Left cardiac atrium (tissue), 4 donors: ENCODE results near the gene S100A11. TPM values are rescaled to one million over a fixed set of nuclear protein-coding genes. Genes with fewer than 3 reads are reported as not detected.

Experiments used
- ATAC-seq, 2 donors: fragments of 200-7000 bp; cut with Tn5 transposase; one replicate each; pipeline ENCODE4 v1.9.1; 2020; ENCODE audit warnings: mild to moderate bottlenecking in 2 of 2, moderate library complexity in 2 of 2
- DNase-seq: peaks from one replicate; pipeline ENCODE4 v3.0.0-alpha.2; 2020
- intact Hi-C, 2 donors: fragments of 100-400 bp; cut with DNase I; formaldehyde crosslinking; loops; one replicate each; pipeline versions ENCODE4 v1.14.1 to v1.15.1; 2022 to 2023
- total RNA-seq, 2 donors: library from RNA; stranded (reverse); fragmentation: NEBNext Ultra II Directional; extraction: Animal tissue kit (Norgen Biotek cat#: 25700); gene quantifications; one replicate each; pipeline ENCODE4 v1.2.1, GENCODE V29; 2021
- donor health status: DM: no; HTN: yes; CAD: no.
- donor health status: DM: no; HTN: yes; CAD: no; lungs with severe emphysema.
- donor health status: DM: yes; HTN: yes; CAD: no.
- donor health status: Dilated cardiomyopathy.

Gene S100A11
- total RNA-seq, 2 donors from 2014 or later, result 178 to 195 TPM

- no peak for DNase-seq
- no peak for ATAC-seq
- intact Hi-C loops, result no loop called here
Measured at GRCh38 chr1:151990856-151991198, 46.0 kb downstream of the S100A11 start.

- ATAC-seq, result no peak
- DNase-seq, result no peak
- intact Hi-C loops, result no loop called here
Measured at GRCh38 chr1:151990058-151990855, 46.5 kb downstream of the S100A11 start.

- intact Hi-C loops, result no loop called here
- peak; percentile 48 to 58 for ATAC-seq
- peak; percentile 84 for DNase-seq
Measured at GRCh38 chr1:151989211-151989862, 47.5 kb downstream of the S100A11 start.

GRCh38 chr1:151988405-151988923 is 48.3 kb downstream of the S100A11 start:
- intact Hi-C loops, result no loop called here
- ATAC-seq (peak in 1 of 2 donors; percentile 41), DNase-seq (no peak)

GRCh38 chr1:151986501-151987190 is 50.2 kb downstream of the S100A11 start:
- ATAC-seq, result no peak
- no peak for DNase-seq
- intact Hi-C loops, result no loop called here

- intact Hi-C loops, result no loop called here
- no peak for DNase-seq
- ATAC-seq, result no peak
Measured at GRCh38 chr1:151985768-151986167, 51.0 kb downstream of the S100A11 start.

GRCh38 chr1:151985270-151985669 is 51.5 kb downstream of the S100A11 start:
- ATAC-seq, result no peak
- intact Hi-C loops, result no loop called here
- DNase-seq, result no peak

- no peak for DNase-seq
- intact Hi-C loops, result no loop called here
- ATAC-seq, result no peak
Measured at GRCh38 chr1:151984313-151984956, 52.4 kb downstream of the S100A11 start.

Other genes starting within 250 kb of the S100A11 start
- gene TDRKH, start 246.5 kb downstream of the S100A11 start, total RNA-seq, result 1 to 10 TPM; 4.4 to 6.7 TPM
- gene LINGO4, start 231.6 kb downstream of the S100A11 start, total RNA-seq, result under 1 TPM in 1 of 2 donors, not detected in 1; 0.29 TPM
- 1 to 10 TPM; 2.3 to 6.1 TPM for gene RORC, start 205.2 kb downstream of the S100A11 start, total RNA-seq
- not detected for gene C2CD4D, start 197.2 kb downstream of the S100A11 start, total RNA-seq
- not detected for gene THEM5, start 183.3 kb downstream of the S100A11 start, total RNA-seq
- 10 to 100 TPM; 14.7 to 17.6 TPM for gene THEM4, start 127.5 kb downstream of the S100A11 start, total RNA-seq
- gene S100A10, start 43.1 kb downstream of the S100A11 start, total RNA-seq, result 100 to 1,000 TPM; 313 to 335 TPM
- not detected for gene TCHHL1, start 52.1 kb upstream of the S100A11 start, total RNA-seq
- under 1 TPM; 0.03 to 0.08 TPM for gene TCHH, start 78.4 kb upstream of the S100A11 start, total RNA-seq
- gene RPTN, start 122.2 kb upstream of the S100A11 start, total RNA-seq, result not detected
- gene HRNR, start 187.2 kb upstream of the S100A11 start, total RNA-seq, result not detected